Right lobe of liver (tissue), 6 donors: Measurements from ENCODE around the gene RCAN1. TPM values are rescaled to one million over a fixed set of nuclear protein-coding genes. Genes with fewer than 3 reads are reported as not detected.
A peak's percentile ranks its signal among the peaks of the same experiment; 100 is the strongest.

Source experiments
- ATAC-seq, 4 donors: fragments of 200-7000 bp; cut with Tn5 transposase; one replicate each; pipeline ENCODE4 v1.9.1; 2020; ENCODE audit warnings: mild to moderate bottlenecking in 4 of 4, moderate library complexity in 4 of 4
- DNase-seq, 3 donors: peaks; one replicate each; pipeline ENCODE4 v3.0.0-alpha.2; 2020
- H3K27ac ChIP-seq, 3 donors: fragments of 200-600 bp; one replicate each; pipeline ENCODE4 v1.8.0; 2022
- H3K27me3 ChIP-seq, 2 donors: fragments of 200-600 bp; one replicate each; pipeline ENCODE4 v1.8.0; 2022
- H3K36me3 ChIP-seq, 4 donors: fragments of 200-600 bp; sonication (generic) in 1 of 4; one replicate each; pipeline versions ENCODE4 v1.5.1 to v1.8.0; 2017 to 2022; ENCODE audit warnings: control low read depth in 1 of 4
- H3K4me1 ChIP-seq, 4 donors: fragments of 200-600 bp; sonication (generic) in 1 of 4; one replicate each; pipeline versions ENCODE4 v1.5.1 to v1.8.0; 2017 to 2022; ENCODE audit warnings: control low read depth in 1 of 4
- H3K4me3 ChIP-seq, 3 donors: fragments of 200-600 bp; one replicate each; pipeline ENCODE4 v1.8.0; 2022
- H3K9me3 ChIP-seq, 4 donors: fragments of 200-600 bp; sonication (generic) in 1 of 4; one replicate each; pipeline versions ENCODE4 v1.5.1 to v1.8.0; 2017 to 2022; ENCODE audit warnings: control low read depth in 1 of 4
- CTCF ChIP-seq, 4 donors: fragments of 200-600 bp in 3 of 4; fragments of 450-650 bp in 1 of 4; IDR thresholded peaks; one replicate each; pipeline versions ENCODE4 v1.5.1 to v1.8.0; 2016 to 2022; ENCODE audit warnings: antibody characterized with exemption in 4 of 4, mild to moderate bottlenecking in 2 of 4
- POLR2A ChIP-seq: fragments of 450-650 bp; IDR thresholded peaks from one replicate; pipeline ENCODE4 v1.6.1; 2017; ENCODE audit warnings: antibody characterized with exemption, mild to moderate bottlenecking
- WGBS: methylation state at CpG from one replicate; pipeline ENCODE4 v1.1.6; 2018; ENCODE audit warnings: low coverage, low lambda C conversion rate; ENCODE audit not compliant: insufficient coverage; ENCODE audit errors: missing lambda C conversion rate; 5-methylcytosine and 5-hydroxymethylcytosine counted together
- intact Hi-C, 2 donors: fragments of 100-400 bp; cut with DNase I; formaldehyde crosslinking; loops; one replicate each; pipeline versions ENCODE4 v1.11.2 to v1.14.1; 2022
- total RNA-seq, 6 experiments: library from RNA; depleted of rRNA in 2 of 6; stranded (reverse); fragments of >200 nt in 2 of 6; fragmentation: NEBNext Ultra II Directional in 3 of 6; extraction: Animal tissue kit (Norgen Biotek cat#: 25700) in 3 of 6; gene quantifications; one replicate each; pipeline versions ENCODE4 v1.1.0 to v1.2.4, GENCODE V29; 2016 to 2023
- donor health status: DM: no; HTN: yes; CAD: no.
- donor health status: DM: no; HTN: no; CAD: no.
- donor health status: DM: no; HTN: no; CAD: no.
- donor health status: DM: no; HTN: yes; CAD: no.
- donor health status: DM: no; HTN: yes; CAD: no.

Gene RCAN1
- total RNA-seq, 6 experiments from 2014 or later = 34.3 to 71.0 (median 55.4) TPM

GRCh38 chr21:34528131-34528561 is 86.8 kb downstream of the RCAN1 start:
- no peak overlapping the region for H3K4me3 ChIP-seq
- WGBS = 6% methylated on average over 3 of the region's 3 CpGs
- peak overlapping the region; percentile 91 to 97 (median 95) for H3K27ac ChIP-seq
- H3K4me1 ChIP-seq = peaks cover 0 to 32% (median 12%) of the 10 kb centered on the region in 4 donors
- no peak for TF ChIP-seq CTCF (IDR thresholded peaks at IDR 0.05)
- no peak for TF ChIP-seq POLR2A
- no peaks in the 10 kb centered on the region for H3K36me3 ChIP-seq
- H3K27me3 ChIP-seq = no peaks in the 10 kb centered on the region
- no peak for DNase-seq
- intact Hi-C loops = no loop called here
- ATAC-seq = peak; percentile 7 to 59 (median 16)
- H3K9me3 ChIP-seq = no peaks in the 10 kb centered on the region

DNA sequence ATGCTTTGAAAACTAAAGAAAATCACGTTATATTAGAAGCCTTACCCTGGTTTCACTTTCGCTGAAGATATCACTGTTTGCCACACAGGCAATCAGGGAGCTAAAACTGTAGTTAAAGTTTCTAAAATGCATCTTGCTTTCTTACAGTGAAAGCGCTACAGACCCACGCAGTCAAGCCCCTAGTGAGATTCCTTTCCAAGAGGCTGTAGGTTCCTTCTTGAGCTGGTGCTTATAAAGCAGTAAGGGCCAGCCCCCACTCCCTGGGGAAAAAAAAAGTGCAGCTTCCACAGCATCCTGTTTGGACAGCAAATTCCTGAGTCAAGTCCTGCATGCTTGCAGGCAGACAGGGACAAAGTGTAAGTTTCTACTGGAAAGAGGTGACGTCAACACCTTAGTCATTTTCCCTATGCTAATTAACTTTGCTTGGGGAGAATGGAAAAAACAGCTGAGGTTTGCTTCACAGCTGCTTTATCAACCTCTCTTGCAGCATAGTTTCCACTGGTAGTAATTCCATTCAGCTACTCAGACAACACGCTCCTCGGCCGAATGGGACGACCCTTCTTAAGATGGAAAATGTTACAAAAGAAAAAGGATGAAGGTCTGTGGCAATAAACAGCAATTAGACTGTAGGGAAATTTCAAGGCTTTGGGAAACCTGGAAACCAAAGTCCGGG is 88.2 kb downstream of the RCAN1 start:
- Histone ChIP-seq H3K9me3 (no peaks in the 10 kb centered on the region), H3K4me3 (peak overlapping the region; percentile 30 to 66 (median 45)), H3K27ac (peak overlapping the region; percentile 91 to 97 (median 95)), H3K36me3 (no peaks in the 10 kb centered on the region), H3K27me3 (no peaks in the 10 kb centered on the region), H3K4me1 (peaks cover 0 to 45% (median 18%) of the 10 kb centered on the region in 4 donors)
- 2% methylated on average over 10 of the region's 10 CpGs for WGBS
- TF ChIP-seq CTCF (IDR thresholded peaks at IDR 0.05) = no peak
- TF ChIP-seq POLR2A = peak; percentile 97
- ATAC-seq (peak; percentile 49 to 73 (median 72)), DNase-seq (peak; percentile 59 to 79 (median 77))
- intact Hi-C loops = no loop called here

DNA sequence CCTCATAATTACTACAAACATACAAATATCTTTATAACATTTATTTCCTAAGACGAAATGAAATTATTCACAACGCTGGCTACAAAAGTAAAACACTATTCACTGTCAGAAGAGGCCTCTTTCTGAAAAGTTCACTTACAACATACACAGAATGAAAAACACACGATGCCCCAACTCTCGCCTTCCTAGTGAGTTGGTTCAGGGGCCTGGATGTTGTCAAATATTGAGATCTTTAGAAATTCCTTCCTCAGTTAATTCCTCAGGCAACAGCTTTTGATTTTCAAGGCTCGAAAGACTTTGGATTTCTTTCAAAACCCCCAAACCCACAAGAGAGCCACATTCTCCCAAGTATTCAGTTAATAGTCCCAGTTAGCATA is 88.7 kb downstream of the RCAN1 start:
- no peak for TF ChIP-seq POLR2A
- no peak for TF ChIP-seq CTCF (IDR thresholded peaks at IDR 0.05)
- 6% methylated on average over 5 of the region's 5 CpGs for WGBS
- H3K27ac ChIP-seq = peak overlapping the region; percentile 91 to 97 (median 95)
- no peaks in the 10 kb centered on the region for H3K9me3 ChIP-seq
- no peaks in the 10 kb centered on the region for H3K27me3 ChIP-seq
- no peak for DNase-seq
- intact Hi-C loops = no loop called here
- ATAC-seq = no peak
- peaks cover 0 to 46% (median 19%) of the 10 kb centered on the region in 4 donors for H3K4me1 ChIP-seq
- H3K36me3 ChIP-seq = peaks cover 0 to 3% (median 0%) of the 10 kb centered on the region in 4 donors
- H3K4me3 ChIP-seq = peak overlapping the region; percentile 30 to 66 (median 45)

GRCh38 chr21:34524646-34525601 is 90.0 kb downstream of the RCAN1 start:
- ATAC-seq (peak; percentile 1 to 10 (median 6)), DNase-seq (no peak)
- TF ChIP-seq CTCF (IDR thresholded peaks at IDR 0.05) = no peak
- TF ChIP-seq POLR2A = peak; percentile 44
- Histone ChIP-seq H3K9me3 (no peaks in the 10 kb centered on the region), H3K4me1 (peaks cover 0 to 46% (median 19%) of the 10 kb centered on the region in 4 donors), H3K4me3 (peak overlapping the region; percentile 30 to 66 (median 45)), H3K36me3 (peaks cover 0 to 7% (median 2%) of the 10 kb centered on the region in 4 donors), H3K27me3 (no peaks in the 10 kb centered on the region), H3K27ac (peak overlapping the region; percentile 91 to 97 (median 95))
- intact Hi-C loops = no loop called here
- WGBS = 35% methylated on average over 29 of the region's 31 CpGs
